ENCODE results near the gene NUMB. TPM values are rescaled to one million over a fixed set of nuclear protein-coding genes. Genes with fewer than 3 reads are reported as not detected.
A peak's percentile ranks its signal among the peaks of the same experiment; 100 is the strongest.

NUMB gene
- total RNA-seq, 2 donors from 2014 or later = 79.9 to 85.2 TPM

DNA sequence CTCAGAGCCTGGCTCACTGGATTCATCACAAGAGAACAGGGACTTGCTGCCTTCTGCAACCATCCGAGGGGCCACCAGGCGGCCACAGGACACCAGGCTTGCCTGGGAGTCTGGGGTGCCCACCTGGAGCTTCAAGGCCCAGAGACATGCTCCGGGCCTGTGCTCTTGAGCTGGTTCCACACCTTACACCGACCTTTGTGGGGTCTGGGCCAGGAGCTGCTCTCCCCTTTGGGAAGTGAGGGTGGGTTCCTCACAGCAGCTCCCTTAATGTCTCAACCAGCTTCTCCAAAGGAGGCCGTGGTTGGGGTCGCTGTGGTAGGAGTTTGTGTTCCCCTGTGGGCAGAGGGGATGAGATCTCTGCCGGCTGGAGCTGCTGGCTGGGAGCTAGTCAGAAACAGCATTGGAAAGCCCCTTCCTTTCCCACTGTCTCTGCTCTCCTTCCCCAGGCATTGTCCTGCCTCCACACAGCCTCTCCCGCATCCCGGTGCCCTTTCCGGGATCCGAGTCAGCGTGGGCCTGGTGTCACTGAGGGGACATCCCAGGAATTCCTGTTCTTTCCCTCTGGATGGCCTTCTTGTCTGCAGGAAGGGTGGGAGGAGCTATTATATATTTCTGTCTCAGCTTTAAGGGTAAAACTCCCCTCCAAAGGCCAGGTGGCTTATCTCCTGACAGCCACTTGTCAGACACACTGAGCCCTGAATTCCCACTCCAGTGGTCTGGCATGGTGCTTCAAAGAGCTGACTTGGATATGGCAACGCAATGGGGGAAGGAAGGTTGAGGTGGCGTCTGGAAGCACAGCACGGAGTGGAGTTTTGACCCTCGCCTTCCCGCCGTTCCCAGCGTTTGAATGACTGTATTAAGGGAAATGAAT, 226.1 kb downstream of the NUMB start:
- Mint-ChIP-seq H3K9me3 (no peaks in the 10 kb centered on the region), H3K4me3 (no peak overlapping the region), H3K27me3 (ENCODE audit: insufficient read depth) (peaks cover 31% of the 10 kb centered on the region), H3K27ac (no peak overlapping the region), H3K4me1 (peaks cover 49% of the 10 kb centered on the region), H3K36me3 (ENCODE audit: low read depth) (peaks cover 3% of the 10 kb centered on the region)
- Histone ChIP-seq H3K9me3 (ENCODE audit: control insufficient read depth, low read length) (no peaks in the 10 kb centered on the region), H3K27ac (ENCODE audit: low read depth, low read length) (no peak overlapping the region), H3K4me3 (ENCODE audit: low read length) (no peak overlapping the region), H3K4me1 (ENCODE audit: control insufficient read depth, insufficient read depth, low read length) (peaks cover 34% of the 10 kb centered on the region), H3K36me3 (ENCODE audit: control insufficient read depth, insufficient read depth, low read length) (peaks cover 3% of the 10 kb centered on the region), H3K27me3 (ENCODE audit: control insufficient read depth, insufficient read depth, low read length, poor library complexity, severe bottlenecking) (peaks cover 11% of the 10 kb centered on the region), H3K9ac (ENCODE audit: extremely low read depth, low read length, poor library complexity, severe bottlenecking) (no peak overlapping the region)
- WGBS, 2 experiments (ENCODE audit: insufficient coverage in 1 of 2, insufficient read length in 1 of 2) = 81 to 84% methylated on average over 13 to 19 of the region's 19 CpGs
- TF ChIP-seq, protein P1, sequence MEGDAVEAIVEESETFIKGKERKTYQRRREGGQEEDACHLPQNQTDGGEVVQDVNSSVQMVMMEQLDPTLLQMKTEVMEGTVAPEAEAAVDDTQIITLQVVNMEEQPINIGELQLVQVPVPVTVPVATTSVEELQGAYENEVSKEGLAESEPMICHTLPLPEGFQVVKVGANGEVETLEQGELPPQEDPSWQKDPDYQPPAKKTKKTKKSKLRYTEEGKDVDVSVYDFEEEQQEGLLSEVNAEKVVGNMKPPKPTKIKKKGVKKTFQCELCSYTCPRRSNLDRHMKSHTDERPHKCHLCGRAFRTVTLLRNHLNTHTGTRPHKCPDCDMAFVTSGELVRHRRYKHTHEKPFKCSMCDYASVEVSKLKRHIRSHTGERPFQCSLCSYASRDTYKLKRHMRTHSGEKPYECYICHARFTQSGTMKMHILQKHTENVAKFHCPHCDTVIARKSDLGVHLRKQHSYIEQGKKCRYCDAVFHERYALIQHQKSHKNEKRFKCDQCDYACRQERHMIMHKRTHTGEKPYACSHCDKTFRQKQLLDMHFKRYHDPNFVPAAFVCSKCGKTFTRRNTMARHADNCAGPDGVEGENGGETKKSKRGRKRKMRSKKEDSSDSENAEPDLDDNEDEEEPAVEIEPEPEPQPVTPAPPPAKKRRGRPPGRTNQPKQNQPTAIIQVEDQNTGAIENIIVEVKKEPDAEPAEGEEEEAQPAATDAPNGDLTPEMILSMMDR (conservative IDR thresholded peaks at IDR 0.05) = peak; percentile 89
- peak; percentile 93 for DNase-seq

DNA sequence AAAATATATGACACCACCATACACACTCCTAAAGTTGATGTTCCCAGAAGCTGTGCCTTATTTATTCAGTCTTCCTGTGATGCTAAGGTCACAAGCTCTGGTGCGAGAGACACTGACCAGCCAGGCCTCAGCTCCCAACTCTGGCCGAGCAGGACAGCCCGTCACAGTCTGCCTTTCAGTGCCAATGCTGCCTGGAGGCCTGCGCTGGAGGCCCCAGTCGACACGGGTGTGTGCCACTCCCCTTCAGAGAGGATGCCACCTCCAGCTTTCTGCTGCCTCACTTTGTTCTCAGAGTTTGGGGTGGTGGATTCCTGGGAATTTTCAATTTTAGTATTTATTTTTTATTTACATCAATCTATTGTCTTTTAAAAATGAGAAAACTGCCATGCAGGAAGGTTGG, 228.3 kb downstream of the NUMB start:
- H3K4me3 Mint-ChIP-seq = no peak overlapping the region

DNA sequence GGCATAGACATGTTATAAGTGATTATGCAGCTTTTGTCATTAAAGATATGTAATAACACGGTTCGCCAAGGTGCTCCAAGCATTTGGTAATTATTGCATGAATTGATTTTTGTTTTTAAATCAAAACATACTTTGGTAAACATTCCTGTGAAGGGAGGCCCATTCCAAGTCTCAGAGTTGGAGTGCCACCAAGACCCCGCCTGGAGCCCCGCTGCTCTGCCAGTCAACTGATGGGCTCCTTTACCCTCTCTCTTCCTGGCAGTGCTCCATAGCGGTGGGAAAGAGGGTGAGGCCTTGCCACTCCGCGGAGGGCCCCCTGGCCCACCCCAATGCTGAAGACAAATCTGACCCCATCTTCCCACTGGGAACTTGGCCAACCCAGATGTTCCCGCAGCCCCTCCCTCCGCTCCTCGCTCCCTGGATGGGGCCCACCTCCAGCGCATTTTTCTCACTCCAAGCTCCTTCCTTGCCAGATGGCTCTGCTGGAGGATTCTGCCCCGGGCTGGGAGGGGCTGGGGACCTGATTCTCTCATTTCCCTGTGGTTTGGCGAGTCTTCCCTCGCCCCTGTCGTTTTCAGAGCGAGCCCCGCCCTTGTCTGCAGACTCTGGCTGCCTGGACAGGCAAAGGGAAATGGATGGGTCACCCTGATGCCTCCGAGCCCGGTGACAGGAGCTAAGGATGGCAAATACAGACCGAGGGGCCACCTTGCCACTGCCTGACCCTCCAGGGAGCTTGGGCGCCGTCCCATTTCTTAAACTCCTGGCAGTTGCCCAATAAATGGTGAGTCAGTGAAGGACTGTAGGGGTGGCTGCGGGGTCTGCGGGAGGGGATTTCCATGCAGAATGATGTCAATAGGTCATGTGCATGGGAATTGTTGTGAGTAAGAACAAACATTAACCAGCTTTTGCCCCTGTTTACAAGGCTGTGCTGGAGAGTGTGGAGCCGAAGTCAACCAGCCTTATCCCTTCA, 230.2 kb downstream of the NUMB start:
- Histone ChIP-seq H3K9me3 (ENCODE audit: control insufficient read depth, low read length) (no peaks in the 10 kb centered on the region), H3K4me1 (ENCODE audit: control insufficient read depth, insufficient read depth, low read length) (peaks cover 11% of the 10 kb centered on the region), H3K36me3 (ENCODE audit: control insufficient read depth, insufficient read depth, low read length) (peaks cover 9% of the 10 kb centered on the region), H3K9ac (ENCODE audit: extremely low read depth, low read length, poor library complexity, severe bottlenecking) (no peak overlapping the region), H3K27ac (ENCODE audit: low read depth, low read length) (peak overlapping the region; percentile 30), H3K4me3 (ENCODE audit: low read length) (no peak overlapping the region), H3K27me3 (ENCODE audit: control insufficient read depth, insufficient read depth, low read length, poor library complexity, severe bottlenecking) (no peaks in the 10 kb centered on the region)
- no peak overlapping the region for H3K4me3 Mint-ChIP-seq
- H3K27me3 Mint-ChIP-seq (ENCODE audit: insufficient read depth) = peaks cover 2% of the 10 kb centered on the region
- peaks cover 8% of the 10 kb centered on the region for H3K36me3 Mint-ChIP-seq (ENCODE audit: low read depth)
- no peak for DNase-seq
- TF ChIP-seq, protein P1 (conservative IDR thresholded peaks at IDR 0.05) = no peak
- no peak overlapping the region for H3K27ac Mint-ChIP-seq
- peaks cover 12% of the 10 kb centered on the region for H3K4me1 Mint-ChIP-seq
- 81 to 83% methylated on average over 13 to 25 of the region's 25 CpGs for WGBS, 2 experiments (ENCODE audit: insufficient coverage in 1 of 2, insufficient read length in 1 of 2)
- H3K9me3 Mint-ChIP-seq = no peaks in the 10 kb centered on the region

More for the DNA sequence above, 228.3 kb downstream of the NUMB start:
- Histone ChIP-seq H3K9ac (ENCODE audit: extremely low read depth, low read length, poor library complexity, severe bottlenecking) (no peak overlapping the region), H3K36me3 (ENCODE audit: control insufficient read depth, insufficient read depth, low read length) (peaks cover 3% of the 10 kb centered on the region), H3K9me3 (ENCODE audit: control insufficient read depth, low read length) (no peaks in the 10 kb centered on the region), H3K27me3 (ENCODE audit: control insufficient read depth, insufficient read depth, low read length, poor library complexity, severe bottlenecking) (no peaks in the 10 kb centered on the region), H3K27ac (ENCODE audit: low read depth, low read length) (no peak overlapping the region), H3K4me1 (ENCODE audit: control insufficient read depth, insufficient read depth, low read length) (peaks cover 27% of the 10 kb centered on the region), H3K4me3 (ENCODE audit: low read length) (no peak overlapping the region)
- TF ChIP-seq, protein P1 (conservative IDR thresholded peaks at IDR 0.05) = no peak
- Mint-ChIP-seq H3K9me3 (no peaks in the 10 kb centered on the region), H3K4me1 (peaks cover 28% of the 10 kb centered on the region), H3K27ac (no peak overlapping the region), H3K36me3 (ENCODE audit: low read depth) (peaks cover 5% of the 10 kb centered on the region), H3K27me3 (ENCODE audit: insufficient read depth) (peaks cover 14% of the 10 kb centered on the region)
- WGBS, 2 experiments (ENCODE audit: insufficient coverage in 1 of 2, insufficient read length in 1 of 2) = 98% methylated on average over 6 of the region's 6 CpGs; no CpG with 5 or more reads in 1 of the 2 experiments
- no peak for DNase-seq
